ENCODE measurements around the gene TRPV3. TPM values are rescaled to one million over a fixed set of nuclear protein-coding genes. Genes with fewer than 3 reads are reported as not detected.

The TRPV3 gene
- total RNA-seq, result under 1 TPM; 0.47 to 0.64 TPM

DNA sequence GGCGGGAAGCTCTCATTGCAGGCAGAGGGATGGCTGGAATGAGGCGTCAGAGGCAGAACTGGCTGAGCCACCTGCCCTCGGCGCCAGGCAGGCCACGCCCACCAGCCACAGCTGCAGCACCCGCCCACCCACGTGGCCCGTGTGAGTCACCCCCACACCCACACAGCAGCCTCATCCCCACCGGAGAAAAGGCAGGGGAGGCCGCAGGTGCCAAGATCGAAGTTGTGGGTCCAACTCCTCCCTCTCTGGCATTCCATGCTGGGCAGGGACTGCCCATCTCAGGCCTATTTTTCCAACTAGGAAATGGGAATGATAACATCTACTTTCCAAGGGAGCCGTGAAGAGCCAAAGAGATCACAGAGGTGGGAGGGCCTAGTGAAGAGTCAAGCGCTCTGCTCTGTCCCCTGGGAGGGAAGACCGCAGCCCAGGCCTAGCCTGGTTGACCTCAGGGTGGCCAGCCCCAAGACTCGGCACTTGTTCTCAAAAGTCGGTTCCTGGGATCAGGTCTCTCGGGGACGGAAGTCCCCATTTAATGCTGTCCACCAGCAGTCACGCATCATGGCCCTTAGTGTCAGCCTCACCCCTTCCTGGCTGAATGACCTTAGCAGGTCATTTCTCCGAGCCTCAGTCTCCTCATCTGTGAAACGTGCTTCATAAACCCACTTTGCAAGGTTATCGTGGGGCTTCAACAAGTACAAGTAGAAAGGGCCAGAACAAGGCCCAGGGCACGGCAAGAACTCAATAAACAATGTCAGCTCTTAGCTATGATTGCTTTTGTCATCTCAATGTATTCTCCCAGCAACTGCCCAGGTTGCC is at the start of gene TRPV3:
Gene TRPV3, minus strand, starts transcription at position 45 of the 816 bp plus-strand sequence. CDS start 2,962 bp downstream, outside the sequence.
- H3K9me3 Mint-ChIP-seq, result no peaks in the 10 kb centered on the region
- H3K27ac Mint-ChIP-seq, result peak within 1 kb of the TSS; percentile 52
- peaks cover 5% of the 10 kb centered on the region for H3K27me3 Mint-ChIP-seq
- H3K4me3 Mint-ChIP-seq, result no peak within 1 kb of the TSS
- peaks cover 13% of the 10 kb centered on the region for H3K4me1 Mint-ChIP-seq
- no peaks in the 10 kb centered on the region for H3K36me3 Mint-ChIP-seq
- peak; percentile 76 for DNase-seq

DNA sequence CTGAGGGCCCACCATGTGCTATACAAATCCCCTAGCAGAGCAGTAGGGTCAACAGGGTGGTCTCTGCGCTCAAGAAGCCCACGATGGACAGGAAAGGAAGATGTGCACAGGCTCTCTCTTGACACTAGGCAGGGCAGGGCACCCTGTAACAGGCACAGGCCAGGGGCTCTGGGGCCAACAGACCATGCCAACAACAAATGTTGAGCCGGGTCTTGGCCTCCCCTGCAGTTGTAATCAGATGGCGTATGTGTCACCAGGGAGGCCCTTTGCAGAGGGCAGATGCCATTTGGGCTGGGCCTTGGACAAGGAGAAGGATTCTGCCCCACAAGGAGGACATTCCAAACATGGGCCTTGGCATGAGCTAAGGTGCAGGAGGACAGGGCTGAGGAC is 46.3 kb upstream of the TRPV3 start:
- DNase-seq, result no peak
- no peaks in the 10 kb centered on the region for H3K27me3 Mint-ChIP-seq
- H3K36me3 Mint-ChIP-seq, result peaks cover 10% of the 10 kb centered on the region
- no peaks in the 10 kb centered on the region for H3K9me3 Mint-ChIP-seq
- H3K4me3 Mint-ChIP-seq, result no peak overlapping the region
- no peaks in the 10 kb centered on the region for H3K4me1 Mint-ChIP-seq
- no peak overlapping the region for H3K27ac Mint-ChIP-seq

DNA sequence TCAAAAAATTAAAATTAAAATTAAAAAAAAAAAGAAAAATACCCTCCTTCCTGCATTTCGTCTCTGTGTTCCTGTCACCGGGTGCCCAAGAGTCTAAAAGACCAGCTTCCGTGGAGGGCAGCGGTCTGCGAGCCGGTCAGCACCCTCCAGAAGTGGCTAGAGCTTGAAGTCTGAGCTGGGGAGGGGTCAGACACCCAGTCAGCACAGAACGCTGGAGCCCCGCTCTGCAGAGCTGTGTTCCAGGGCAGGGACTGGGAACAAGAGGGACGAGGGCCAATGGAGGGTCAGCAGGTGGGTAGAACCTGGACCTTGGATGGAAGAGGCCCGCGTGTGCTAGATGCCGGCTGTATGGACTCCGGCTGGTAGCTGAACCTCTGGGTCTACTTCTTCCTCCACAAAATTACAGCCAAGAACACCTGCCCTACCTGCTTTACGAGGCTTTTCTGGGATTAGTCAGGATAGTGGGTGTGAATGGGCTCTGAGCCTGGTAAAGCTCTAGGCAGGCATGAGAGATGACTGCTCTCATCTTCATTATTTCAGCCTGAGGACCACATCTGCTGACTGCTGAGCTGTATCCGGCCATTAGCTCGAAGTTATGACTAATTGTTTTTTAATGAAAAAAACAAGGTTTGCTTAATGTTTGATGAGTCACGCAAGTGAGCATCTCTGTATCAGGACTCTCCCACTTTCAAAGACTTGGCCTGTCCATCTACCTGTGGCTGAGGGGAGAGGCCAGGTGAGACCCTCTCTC is 45.7 kb upstream of the TRPV3 start:
- Mint-ChIP-seq H3K27me3 (no peaks in the 10 kb centered on the region), H3K36me3 (peaks cover 10% of the 10 kb centered on the region), H3K27ac (no peak overlapping the region), H3K4me3 (no peak overlapping the region), H3K4me1 (no peaks in the 10 kb centered on the region), H3K9me3 (no peaks in the 10 kb centered on the region)
- no peak for DNase-seq

DNA sequence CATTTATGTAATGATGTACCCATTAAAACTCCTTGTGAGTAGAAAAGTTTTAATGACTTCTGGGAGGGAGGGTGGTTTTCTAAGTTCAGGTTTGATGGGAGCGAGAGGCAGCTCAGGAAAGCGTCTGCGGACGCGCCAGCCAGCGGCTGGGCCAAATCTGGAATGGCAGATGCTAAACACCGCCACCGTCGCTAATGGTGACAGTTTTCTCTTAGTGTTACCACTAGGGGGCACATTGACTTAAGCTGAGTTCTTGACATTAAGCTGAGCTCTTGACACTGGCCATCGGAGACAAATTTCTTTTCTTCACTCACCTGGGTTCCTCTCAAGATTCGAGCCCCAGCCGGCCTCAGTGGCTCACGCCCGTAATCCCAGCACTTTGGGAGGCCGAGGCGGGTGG is 44.9 kb upstream of the TRPV3 start:
- DNase-seq, result peak; percentile 17
- Mint-ChIP-seq H3K27ac (no peak overlapping the region), H3K27me3 (no peaks in the 10 kb centered on the region), H3K9me3 (no peaks in the 10 kb centered on the region), H3K36me3 (peaks cover 10% of the 10 kb centered on the region), H3K4me1 (no peaks in the 10 kb centered on the region), H3K4me3 (no peak overlapping the region)

DNA sequence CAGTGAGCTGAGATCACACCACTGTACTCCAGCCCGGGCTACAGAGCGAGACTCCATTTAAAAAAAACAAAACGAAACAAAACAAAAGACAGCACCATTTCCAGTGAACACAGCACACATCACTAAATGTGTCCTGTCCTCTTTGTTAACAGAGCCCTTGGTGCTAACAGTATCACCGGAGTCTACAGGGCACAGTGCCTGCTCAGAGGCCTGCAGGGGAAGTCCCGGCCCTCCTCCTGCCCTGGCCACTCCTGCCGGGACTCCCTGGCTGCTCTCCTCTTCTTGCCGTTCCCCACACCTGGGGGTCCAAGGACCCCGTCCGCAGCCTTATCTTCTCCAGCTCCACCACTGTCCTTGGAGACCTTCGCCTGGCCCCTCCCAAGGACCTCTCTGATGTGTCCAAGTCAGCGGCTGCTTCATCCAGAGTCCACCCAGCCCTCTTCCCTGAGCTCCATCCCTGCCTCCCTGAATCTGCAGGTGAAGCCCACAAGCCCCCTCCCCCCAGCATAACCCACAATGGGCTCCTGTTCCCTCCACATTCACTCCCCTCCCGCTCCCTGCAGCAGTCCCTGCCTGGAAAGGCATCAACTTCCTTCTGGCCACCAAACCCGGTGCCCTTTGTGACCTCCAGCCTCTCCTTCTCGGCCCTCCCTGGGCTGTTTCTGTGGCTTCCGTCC is 43.1 kb upstream of the TRPV3 start:
- H3K9me3 Mint-ChIP-seq, result no peaks in the 10 kb centered on the region
- no peaks in the 10 kb centered on the region for H3K4me1 Mint-ChIP-seq
- no peak overlapping the region for H3K27ac Mint-ChIP-seq
- peaks cover 6% of the 10 kb centered on the region for H3K36me3 Mint-ChIP-seq
- no peak for DNase-seq
- H3K4me3 Mint-ChIP-seq, result no peak overlapping the region
- no peaks in the 10 kb centered on the region for H3K27me3 Mint-ChIP-seq

DNA sequence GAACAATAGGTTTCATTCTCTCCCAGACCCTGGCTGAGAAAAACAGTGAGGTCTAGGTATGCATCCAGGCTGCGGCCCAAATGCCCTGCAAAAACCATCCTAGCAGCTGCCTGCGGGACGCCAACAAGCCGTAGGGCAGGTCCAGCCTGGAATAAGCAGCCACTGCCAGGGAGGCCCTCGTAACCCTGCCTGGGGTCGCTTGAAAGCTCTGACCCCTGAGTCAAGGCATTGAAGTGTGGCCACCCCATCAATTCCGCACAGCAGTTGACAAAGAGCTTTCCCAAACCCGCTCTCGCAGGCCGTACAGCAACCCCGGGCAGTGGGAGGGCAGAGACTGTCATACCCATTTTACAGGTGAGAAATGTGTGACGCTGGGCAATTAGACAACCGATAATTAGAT is 40.5 kb upstream of the TRPV3 start:
- DNase-seq, result no peak
- peaks cover 3% of the 10 kb centered on the region for H3K36me3 Mint-ChIP-seq
- H3K27ac Mint-ChIP-seq, result no peak overlapping the region
- no peak overlapping the region for H3K4me3 Mint-ChIP-seq
- H3K4me1 Mint-ChIP-seq, result no peaks in the 10 kb centered on the region
- no peaks in the 10 kb centered on the region for H3K27me3 Mint-ChIP-seq
- H3K9me3 Mint-ChIP-seq, result no peaks in the 10 kb centered on the region

DNA sequence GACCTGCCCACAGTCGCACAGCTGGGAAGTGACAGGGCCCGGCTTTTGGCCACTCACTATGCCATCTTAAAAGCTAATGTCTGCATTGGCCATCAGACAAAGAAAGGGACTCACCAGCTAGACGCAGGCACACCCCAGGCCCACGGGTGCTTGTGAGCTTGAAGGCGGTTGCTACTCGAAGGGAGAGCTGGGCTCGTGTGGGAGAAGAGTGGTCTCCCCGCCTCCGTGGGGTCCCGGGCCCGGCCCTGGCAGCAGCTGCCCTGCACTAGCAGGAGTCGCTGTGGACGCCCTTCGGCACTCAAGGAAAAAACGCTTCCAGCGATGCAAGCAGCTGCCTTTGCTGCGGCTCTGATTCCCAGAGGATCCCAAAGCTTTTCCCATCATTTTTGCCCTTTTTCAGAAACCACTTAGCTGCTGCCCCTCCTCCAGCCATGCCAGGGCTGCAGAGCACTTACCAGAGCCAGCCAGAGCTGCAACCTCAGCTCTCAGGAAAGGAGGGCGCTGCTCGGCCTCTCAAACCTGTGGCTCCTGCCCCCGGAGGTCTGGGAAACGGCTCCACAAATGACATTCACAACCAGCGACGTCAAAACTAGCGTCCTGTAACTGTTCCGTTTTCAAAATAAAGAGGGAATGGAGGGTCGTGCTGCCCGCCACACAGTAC is 39.3 kb upstream of the TRPV3 start:
- Mint-ChIP-seq H3K9me3 (no peaks in the 10 kb centered on the region), H3K4me3 (no peak overlapping the region), H3K27ac (no peak overlapping the region), H3K36me3 (no peaks in the 10 kb centered on the region), H3K27me3 (no peaks in the 10 kb centered on the region), H3K4me1 (no peaks in the 10 kb centered on the region)
- DNase-seq, result no peak

DNA sequence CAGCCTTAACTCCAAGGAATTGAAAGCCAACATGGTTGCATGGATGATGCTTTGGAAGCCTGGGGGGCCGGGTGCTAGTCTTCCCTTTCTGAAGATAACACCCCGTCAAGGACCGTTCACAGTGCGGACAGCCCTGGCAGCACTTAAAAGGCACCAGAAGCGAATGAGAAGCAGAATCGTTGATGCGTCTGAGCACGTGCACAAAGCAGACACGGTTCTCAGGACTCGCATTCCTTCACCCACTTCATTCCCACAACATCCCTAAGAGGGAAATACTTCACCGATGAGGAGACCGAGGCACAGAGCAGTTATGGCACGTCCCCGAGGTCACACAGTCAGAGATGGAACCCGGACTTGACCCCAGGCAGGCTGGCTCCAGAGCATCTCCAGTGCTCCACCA is 37.4 kb upstream of the TRPV3 start:
- Mint-ChIP-seq H3K27ac (no peak overlapping the region), H3K4me3 (no peak overlapping the region), H3K27me3 (no peaks in the 10 kb centered on the region), H3K9me3 (no peaks in the 10 kb centered on the region), H3K4me1 (no peaks in the 10 kb centered on the region), H3K36me3 (no peaks in the 10 kb centered on the region)
- DNase-seq, result no peak

DNA sequence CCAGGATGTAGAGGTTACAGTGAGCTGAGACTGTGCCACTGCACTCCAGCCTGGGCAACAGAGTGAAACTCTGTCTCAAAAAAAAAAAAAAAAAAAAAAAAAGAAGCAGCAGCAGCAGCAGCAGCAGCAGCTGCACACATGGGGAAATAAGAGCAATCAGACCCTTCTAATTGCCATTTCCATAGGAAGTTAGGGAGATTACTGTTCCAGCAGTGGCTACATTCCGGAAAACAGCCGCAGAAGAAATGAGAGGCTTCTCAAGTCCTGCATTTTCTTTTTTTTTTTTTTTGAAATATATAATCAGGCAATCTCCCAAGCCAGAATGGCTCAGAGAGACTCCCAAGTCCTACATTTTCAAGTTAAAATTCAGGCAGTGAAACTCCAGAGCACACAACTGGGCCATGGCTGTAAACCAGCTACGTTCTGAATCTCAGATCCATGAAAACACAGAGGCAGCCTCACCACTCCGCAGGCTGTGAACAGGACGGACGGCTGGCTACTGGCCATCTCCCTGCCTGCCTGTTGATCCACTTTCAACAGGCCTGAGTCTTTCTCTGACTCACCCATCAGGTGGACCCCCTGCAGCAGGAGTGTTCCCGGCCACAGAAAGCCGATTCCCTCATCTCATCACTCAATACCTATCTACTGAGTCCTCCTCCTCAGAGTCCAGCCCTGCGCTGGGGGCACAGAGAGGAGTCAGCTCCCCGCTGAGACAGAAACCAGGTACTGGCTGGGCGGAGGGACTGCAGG is 36.6 kb upstream of the TRPV3 start:
- DNase-seq, result no peak
- no peak overlapping the region for H3K4me3 Mint-ChIP-seq
- H3K27me3 Mint-ChIP-seq, result no peaks in the 10 kb centered on the region
- no peaks in the 10 kb centered on the region for H3K36me3 Mint-ChIP-seq
- no peaks in the 10 kb centered on the region for H3K4me1 Mint-ChIP-seq
- H3K27ac Mint-ChIP-seq, result no peak overlapping the region
- H3K9me3 Mint-ChIP-seq, result no peaks in the 10 kb centered on the region

DNA sequence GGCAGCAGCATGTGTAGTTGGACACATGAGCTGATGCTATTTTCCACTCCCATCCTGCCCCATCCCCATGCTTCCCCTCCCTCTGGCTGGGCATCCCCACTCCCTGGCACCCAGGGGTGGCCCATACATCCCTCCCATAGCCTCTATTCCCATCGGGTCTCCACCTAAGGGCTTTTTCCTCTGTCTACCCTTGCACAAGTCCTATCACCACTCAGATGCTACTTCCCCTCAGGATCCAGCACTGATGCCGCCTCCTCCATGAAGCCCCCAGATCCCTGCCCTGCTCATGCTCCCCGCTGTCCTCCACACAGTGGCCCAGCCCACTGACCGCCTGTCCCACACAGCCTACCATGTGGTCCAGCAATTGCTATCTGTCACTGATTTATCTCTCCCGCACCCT is 35.8 kb upstream of the TRPV3 start:
- Mint-ChIP-seq H3K27ac (no peak overlapping the region), H3K27me3 (no peaks in the 10 kb centered on the region), H3K9me3 (no peaks in the 10 kb centered on the region), H3K4me1 (no peaks in the 10 kb centered on the region), H3K36me3 (no peaks in the 10 kb centered on the region), H3K4me3 (no peak overlapping the region)
- DNase-seq, result no peak

DNA sequence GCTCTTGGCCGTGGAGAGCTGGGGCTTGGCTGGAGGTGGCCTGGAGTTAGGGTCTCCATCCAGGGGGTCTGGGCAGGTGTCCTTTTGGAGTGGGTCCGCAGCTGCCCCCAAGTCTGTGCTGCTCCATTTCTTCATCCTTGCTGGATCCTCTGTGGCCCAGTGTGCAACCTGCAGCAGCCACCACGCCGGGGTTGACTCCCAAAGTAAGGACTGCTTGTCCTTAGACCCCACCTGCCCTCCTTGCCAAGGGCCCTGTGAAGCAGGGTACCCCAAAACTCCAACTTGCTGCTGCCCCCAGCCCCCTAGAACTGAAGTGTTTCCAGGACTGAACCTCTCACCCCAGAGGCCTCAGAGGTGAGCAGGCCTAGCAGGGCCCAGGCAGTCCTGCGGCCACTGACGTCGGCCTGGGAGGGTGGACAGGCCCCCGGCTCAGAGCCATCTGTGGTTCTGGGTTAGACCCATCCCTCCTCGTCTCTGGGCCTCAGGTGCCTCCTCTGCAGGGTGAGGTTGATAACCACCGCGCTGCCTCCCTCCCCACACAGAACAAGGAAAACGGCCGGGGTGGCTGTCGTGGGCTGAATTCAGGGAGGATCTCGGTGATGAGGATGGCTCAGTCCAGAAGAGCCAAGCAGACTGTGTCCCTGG is 34.7 kb upstream of the TRPV3 start:
- Mint-ChIP-seq H3K4me1 (no peaks in the 10 kb centered on the region), H3K27ac (no peak overlapping the region), H3K9me3 (no peaks in the 10 kb centered on the region), H3K4me3 (no peak overlapping the region), H3K27me3 (no peaks in the 10 kb centered on the region), H3K36me3 (no peaks in the 10 kb centered on the region)
- DNase-seq, result no peak

DNA sequence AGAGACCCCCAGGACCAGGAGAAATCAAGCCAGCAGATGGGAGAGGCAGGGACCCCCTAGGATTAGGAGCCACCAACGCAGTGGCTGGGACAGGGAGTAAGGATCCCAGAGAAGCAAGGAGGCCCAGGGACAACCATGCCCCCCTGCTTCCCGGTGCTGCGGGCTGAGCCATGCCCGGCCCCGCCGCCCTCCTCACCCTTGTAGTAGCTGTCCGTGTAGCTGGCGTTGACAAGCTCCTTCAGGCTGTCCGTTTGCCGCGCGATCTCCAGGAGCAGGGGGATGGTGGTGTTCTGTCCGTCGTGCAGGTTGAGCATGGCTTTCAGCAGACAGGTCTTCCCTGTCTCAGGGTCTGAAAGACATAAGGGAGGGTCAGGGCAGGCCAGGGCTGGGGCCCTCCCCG is 33.2 kb upstream of the TRPV3 start:
- Mint-ChIP-seq H3K9me3 (no peaks in the 10 kb centered on the region), H3K4me3 (no peak overlapping the region), H3K27ac (no peak overlapping the region), H3K36me3 (no peaks in the 10 kb centered on the region), H3K27me3 (no peaks in the 10 kb centered on the region), H3K4me1 (no peaks in the 10 kb centered on the region)
- DNase-seq, result no peak

DNA sequence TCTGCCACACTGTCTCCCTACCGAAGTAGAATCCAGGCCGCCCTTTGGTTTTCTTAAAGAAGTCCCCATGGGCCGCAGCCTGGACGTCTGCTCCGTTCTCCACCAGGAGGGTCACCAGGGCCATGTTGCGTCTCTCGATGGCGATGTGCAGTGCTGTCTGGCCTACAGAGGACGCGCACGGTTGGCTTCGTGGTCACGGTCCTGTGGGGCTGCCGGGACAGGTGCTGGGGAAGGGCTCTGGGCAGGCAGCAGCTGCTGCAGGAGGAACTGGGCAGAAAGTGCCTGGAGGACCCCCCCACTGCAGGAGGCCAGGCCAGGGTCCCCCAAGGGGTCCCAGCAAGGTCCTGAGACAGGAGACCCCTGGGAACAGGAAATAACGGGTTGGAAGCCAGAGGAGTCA is 32.6 kb upstream of the TRPV3 start:
- no peak for DNase-seq
- Mint-ChIP-seq H3K4me3 (no peak overlapping the region), H3K27me3 (no peaks in the 10 kb centered on the region), H3K36me3 (no peaks in the 10 kb centered on the region), H3K4me1 (no peaks in the 10 kb centered on the region), H3K9me3 (no peaks in the 10 kb centered on the region), H3K27ac (no peak overlapping the region)

DNA sequence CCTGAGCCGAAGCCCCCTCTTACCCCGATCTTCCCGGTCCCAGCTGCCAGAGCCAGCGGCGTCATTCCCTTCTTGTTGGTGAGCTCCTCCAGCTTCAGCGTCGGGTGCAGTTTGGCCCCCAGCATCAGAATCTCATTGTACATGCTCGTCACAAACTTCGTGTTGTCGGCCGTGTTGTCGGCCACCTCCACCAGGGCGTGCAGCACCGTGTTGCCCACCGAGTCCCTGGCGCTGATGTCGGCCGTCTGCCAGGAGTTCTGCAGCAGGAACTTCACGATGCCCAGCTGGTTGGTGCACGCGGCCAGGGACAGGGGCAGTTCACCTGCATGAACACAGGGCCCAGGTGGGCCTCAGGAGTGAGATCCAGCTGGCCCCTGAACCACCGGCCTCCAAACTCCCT is 32.2 kb upstream of the TRPV3 start:
- H3K27me3 Mint-ChIP-seq, result no peaks in the 10 kb centered on the region
- H3K4me1 Mint-ChIP-seq, result no peaks in the 10 kb centered on the region
- DNase-seq, result no peak
- no peak overlapping the region for H3K4me3 Mint-ChIP-seq
- no peak overlapping the region for H3K27ac Mint-ChIP-seq
- no peaks in the 10 kb centered on the region for H3K36me3 Mint-ChIP-seq
- no peaks in the 10 kb centered on the region for H3K9me3 Mint-ChIP-seq
